HepG2 (cell line): Measurements from ENCODE around the gene XRCC5.

Source experiments
- BHLHE40 ChIP-seq: IDR thresholded peaks from 2 replicates; pipeline ENCODE4 v1.6.1; 2011; ENCODE audit warnings: low read length, improper control_type of control experiment
- CTCF ChIP-seq: sonication (generic); formaldehyde crosslinking; IDR thresholded peaks from 2 replicates; pipeline ENCODE4 v1.5.0; 2020; ENCODE audit warnings: mild to moderate bottlenecking, missing genetic modification reagents, moderate library complexity
- DNMT1 ChIP-seq: sonication (generic); formaldehyde crosslinking; IDR thresholded peaks from 2 replicates; pipeline ENCODE4 v1.5.1; 2020; ENCODE audit warnings: mild to moderate bottlenecking, missing genetic modification reagents
- EZH2 ChIP-seq: conservative IDR thresholded peaks from 2 replicates; pipeline ENCODE4 v1.6.1; 2012; ENCODE audit warnings: mild to moderate bottlenecking, low read depth, low read length, moderate library complexity
- FOXM1 ChIP-seq: sonication (generic); formaldehyde crosslinking; IDR thresholded peaks from 2 replicates; pipeline ENCODE4 v1.5.0; 2020; ENCODE audit warnings: missing genetic modification reagents
- KAT7 ChIP-seq: IDR thresholded peaks from 2 replicates; pipeline ENCODE4 v1.6.1; 2018; ENCODE audit warnings: borderline replicate concordance, missing compliant biosample characterization
- MTA3 ChIP-seq: sonication (generic); formaldehyde crosslinking; IDR thresholded peaks from 2 replicates; pipeline ENCODE4 v1.4.0; 2020; ENCODE audit warnings: missing genetic modification reagents
- NR3C1 ChIP-seq: sonication (generic); formaldehyde crosslinking; IDR thresholded peaks from 2 replicates; pipeline ENCODE4 v1.4.0; 2020; ENCODE audit warnings: missing genetic modification reagents
- SRF ChIP-seq: IDR thresholded peaks from 2 replicates; pipeline ENCODE4 v1.6.1; 2011; ENCODE audit warnings: mild to moderate bottlenecking, low read depth, low read length, moderate library complexity
- ZNF281 ChIP-seq: sonication (generic); formaldehyde crosslinking; IDR thresholded peaks from 2 replicates; pipeline ENCODE4 v1.4.0; 2020; ENCODE audit warnings: missing genetic modification reagents, borderline replicate concordance
- ZNF431 ChIP-seq: sonication (generic); formaldehyde crosslinking; IDR thresholded peaks from 2 replicates; pipeline ENCODE4 v1.9.0; 2022; ENCODE audit warnings: missing genetic modification reagents, low read depth, mild to moderate bottlenecking, borderline replicate concordance
- TF ChIP-seq, protein P1 (sequence below): sonication (generic); formaldehyde crosslinking; IDR thresholded peaks from 2 replicates; pipeline ENCODE4 v1.4.0; 2020; ENCODE audit warnings: missing genetic modification reagents

DNA sequence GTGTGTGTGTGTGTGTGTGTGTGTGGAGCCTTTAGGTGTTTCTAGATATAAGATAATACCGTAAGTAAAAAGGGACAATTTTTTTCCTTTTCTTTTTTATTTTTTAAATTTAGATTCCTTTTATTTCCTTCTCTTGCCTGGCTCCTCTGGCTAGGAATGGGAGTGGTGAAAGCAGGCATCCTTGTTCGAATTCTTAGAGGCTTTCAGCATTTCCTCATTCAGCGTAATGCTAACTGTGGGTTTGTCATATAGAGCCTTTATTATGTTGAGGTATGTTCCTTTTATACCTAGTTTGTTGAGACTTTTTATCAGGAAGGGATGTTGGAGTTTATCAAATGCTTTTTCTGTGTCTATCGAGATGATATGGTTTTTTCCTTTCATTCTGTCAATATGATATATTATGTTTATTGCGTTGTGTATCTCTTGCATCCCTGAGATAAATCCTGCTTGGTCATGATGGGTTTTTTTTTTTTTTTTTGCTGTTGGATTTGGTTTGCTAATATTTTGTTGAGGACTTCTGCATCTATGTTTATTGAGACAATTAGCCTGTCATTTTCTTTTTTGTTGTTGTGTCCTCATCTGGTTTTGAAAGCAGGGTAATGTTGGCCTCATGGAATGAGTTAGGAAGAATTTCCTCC, 120.2 kb downstream of the XRCC5 start:
- no peak for TF ChIP-seq NR3C1 (CRISPR knock-in tag)
- no peak for TF ChIP-seq MTA3 (CRISPR knock-in tag)
- TF ChIP-seq ZNF431 (CRISPR knock-in tag): no peak
- no peak for TF ChIP-seq SRF
- no peak for TF ChIP-seq CTCF (CRISPR knock-in tag)
- TF ChIP-seq ZNF281 (CRISPR knock-in tag): no peak
- TF ChIP-seq EZH2: no peak
- no peak for TF ChIP-seq KAT7 (CRISPR knock-in tag)
- TF ChIP-seq BHLHE40: no peak
- no peak for TF ChIP-seq DNMT1
- TF ChIP-seq FOXM1 (CRISPR knock-in tag): no peak
- TF ChIP-seq, protein P1, sequence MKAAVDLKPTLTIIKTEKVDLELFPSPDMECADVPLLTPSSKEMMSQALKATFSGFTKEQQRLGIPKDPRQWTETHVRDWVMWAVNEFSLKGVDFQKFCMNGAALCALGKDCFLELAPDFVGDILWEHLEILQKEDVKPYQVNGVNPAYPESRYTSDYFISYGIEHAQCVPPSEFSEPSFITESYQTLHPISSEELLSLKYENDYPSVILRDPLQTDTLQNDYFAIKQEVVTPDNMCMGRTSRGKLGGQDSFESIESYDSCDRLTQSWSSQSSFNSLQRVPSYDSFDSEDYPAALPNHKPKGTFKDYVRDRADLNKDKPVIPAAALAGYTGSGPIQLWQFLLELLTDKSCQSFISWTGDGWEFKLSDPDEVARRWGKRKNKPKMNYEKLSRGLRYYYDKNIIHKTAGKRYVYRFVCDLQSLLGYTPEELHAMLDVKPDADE (CRISPR knock-in tag): no peak
